ENCODE measurements around the gene NTPCR.

The NTPCR gene

DNA sequence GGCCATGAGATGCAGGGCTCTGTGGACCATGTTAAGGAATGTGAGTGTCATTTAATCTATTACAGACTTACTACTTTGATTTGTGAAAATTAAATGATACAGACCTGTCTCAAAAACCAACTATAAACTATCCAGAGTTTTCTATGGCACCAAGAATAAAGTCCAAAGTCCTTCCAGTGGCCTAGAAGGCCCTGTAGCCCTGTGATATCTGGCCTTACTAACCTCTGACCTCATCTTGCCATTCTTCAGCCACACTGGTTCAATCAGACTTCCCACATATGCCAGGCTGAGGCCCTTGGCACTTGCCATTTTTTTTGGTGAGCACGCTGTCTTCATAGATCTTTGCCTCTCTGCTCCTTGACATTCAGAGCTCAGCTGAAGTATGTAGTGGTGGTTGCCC lies 7.7 kb downstream of the NTPCR start:
- Histone ChIP-seq H3K4me1 (ENCODE audit: control insufficient read depth in 5 of 5, insufficient read depth in 5 of 5, low read length in 5 of 5) (peaks cover 0 to 16% (median 9%) of the 10 kb centered on the region in 5 donors), H3K9ac (ENCODE audit: low read length in 5 of 5) (no peak overlapping the region), H3K36me3 (ENCODE audit: control insufficient read depth in 5 of 5, insufficient read depth in 5 of 5, low read length in 5 of 5) (peaks cover 5 to 23% (median 15%) of the 10 kb centered on the region in 5 donors), H3K27me3 (ENCODE audit: control insufficient read depth in 5 of 5, insufficient read depth in 4 of 5, low read length in 5 of 5) (no peaks in the 10 kb centered on the region), H3K9me3 (ENCODE audit: control insufficient read depth in 5 of 5, low read length in 5 of 5) (peaks cover 0 to 9% (median 6%) of the 10 kb centered on the region in 5 donors), H3K4me3 (ENCODE audit: low read depth in 1 of 5, low read length in 5 of 5) (no peak overlapping the region), H3K27ac (ENCODE audit: low read depth, low read length) (no peak overlapping the region)

DNA sequence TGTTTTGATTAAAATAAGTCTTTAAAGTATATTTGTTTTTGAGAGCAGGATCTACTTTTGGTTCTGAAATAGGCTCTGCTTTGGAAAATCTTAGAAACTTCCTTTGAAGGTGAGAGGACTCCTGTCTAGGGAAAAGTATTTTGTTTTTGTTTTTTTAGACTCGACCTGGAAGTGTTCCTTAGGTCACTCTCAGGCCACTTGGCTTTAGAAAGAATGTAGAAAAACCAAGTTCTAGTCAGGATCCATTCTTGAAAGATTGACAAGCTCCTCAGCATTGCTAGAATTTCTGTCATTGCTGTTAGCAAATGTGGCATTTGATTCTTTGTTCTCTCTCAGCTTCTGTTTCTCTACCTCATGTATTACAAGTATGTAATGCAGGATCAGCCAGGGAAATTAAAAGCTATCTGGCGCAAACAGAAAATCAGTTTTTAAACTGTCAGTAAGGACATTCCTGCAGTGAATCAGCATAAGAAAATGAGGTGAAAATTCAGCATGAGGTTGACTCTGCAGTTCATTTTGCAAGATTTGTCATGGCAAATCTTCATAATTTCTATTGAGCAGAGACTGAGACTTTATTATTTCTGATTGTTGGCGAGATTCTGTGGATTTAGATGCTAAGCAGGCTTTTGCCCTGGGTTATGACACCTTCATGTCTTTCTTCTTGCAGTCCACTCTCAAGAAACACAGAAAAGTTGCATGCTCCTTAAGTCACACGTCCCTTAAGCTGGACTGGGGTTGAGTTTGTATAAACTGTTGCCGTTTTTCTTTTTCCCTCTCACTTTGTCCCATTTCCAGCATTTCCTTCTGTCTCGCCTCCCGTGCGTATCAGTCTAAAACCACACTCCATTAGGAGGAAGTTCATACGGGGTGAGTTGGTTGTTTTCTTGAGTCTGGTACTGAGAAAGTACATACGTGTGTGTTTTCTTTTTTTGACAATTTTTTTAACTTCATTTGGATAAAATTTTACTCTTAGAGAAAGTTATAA lies 12.6 kb downstream of the NTPCR start:
- Histone ChIP-seq H3K36me3 (ENCODE audit: control insufficient read depth in 5 of 5, insufficient read depth in 5 of 5, low read length in 5 of 5) (peaks cover 3 to 15% (median 10%) of the 10 kb centered on the region in 5 donors), H3K9me3 (ENCODE audit: control insufficient read depth in 5 of 5, low read length in 5 of 5) (peaks cover 0 to 6% (median 5%) of the 10 kb centered on the region in 5 donors), H3K27me3 (ENCODE audit: control insufficient read depth in 5 of 5, insufficient read depth in 4 of 5, low read length in 5 of 5) (no peaks in the 10 kb centered on the region), H3K27ac (ENCODE audit: low read depth, low read length) (peak overlapping the region; percentile 85), H3K4me3 (ENCODE audit: low read depth in 1 of 5, low read length in 5 of 5) (peak overlapping the region; percentile 42 to 63 (median 56)), H3K4me1 (ENCODE audit: control insufficient read depth in 5 of 5, insufficient read depth in 5 of 5, low read length in 5 of 5) (peaks cover 2 to 33% (median 31%) of the 10 kb centered on the region in 5 donors), H3K9ac (ENCODE audit: low read length in 5 of 5) (peak overlapping the region; percentile 0 to 70 (median 26))

- H3K27ac ChIP-seq (ENCODE audit: low read depth, low read length), result no peak overlapping the region
- no peaks in the 10 kb centered on the region for H3K9me3 ChIP-seq (ENCODE audit: control insufficient read depth in 5 of 5, low read length in 5 of 5)
- H3K9ac ChIP-seq (ENCODE audit: low read length in 5 of 5), result no peak overlapping the region
- H3K27me3 ChIP-seq (ENCODE audit: control insufficient read depth in 5 of 5, insufficient read depth in 4 of 5, low read length in 5 of 5), result no peaks in the 10 kb centered on the region
- peaks cover 0 to 8% (median 3%) of the 10 kb centered on the region in 5 donors for H3K36me3 ChIP-seq (ENCODE audit: control insufficient read depth in 5 of 5, insufficient read depth in 5 of 5, low read length in 5 of 5)
- H3K4me3 ChIP-seq (ENCODE audit: low read depth in 1 of 5, low read length in 5 of 5), result no peak overlapping the region
- H3K4me1 ChIP-seq (ENCODE audit: control insufficient read depth in 5 of 5, insufficient read depth in 5 of 5, low read length in 5 of 5), result peaks cover 2 to 39% (median 32%) of the 10 kb centered on the region in 5 donors
Measured at GRCh38 chr1:232964601-232965000, 14.2 kb downstream of the NTPCR start.

- H3K9me3 ChIP-seq (ENCODE audit: control insufficient read depth in 5 of 5, low read length in 5 of 5), result no peaks in the 10 kb centered on the region
- no peaks in the 10 kb centered on the region for H3K27me3 ChIP-seq (ENCODE audit: control insufficient read depth in 5 of 5, insufficient read depth in 4 of 5, low read length in 5 of 5)
- H3K4me1 ChIP-seq (ENCODE audit: control insufficient read depth in 5 of 5, insufficient read depth in 5 of 5, low read length in 5 of 5), result peaks cover 2 to 42% (median 32%) of the 10 kb centered on the region in 5 donors
- no peak overlapping the region for H3K27ac ChIP-seq (ENCODE audit: low read depth, low read length)
- H3K4me3 ChIP-seq (ENCODE audit: low read depth in 1 of 5, low read length in 5 of 5), result no peak overlapping the region
- H3K36me3 ChIP-seq (ENCODE audit: control insufficient read depth in 5 of 5, insufficient read depth in 5 of 5, low read length in 5 of 5), result peaks cover 3 to 16% (median 7%) of the 10 kb centered on the region in 5 donors
- H3K9ac ChIP-seq (ENCODE audit: low read length in 5 of 5), result no peak overlapping the region
Measured at GRCh38 chr1:232965124-232965911, 14.9 kb downstream of the NTPCR start.

DNA sequence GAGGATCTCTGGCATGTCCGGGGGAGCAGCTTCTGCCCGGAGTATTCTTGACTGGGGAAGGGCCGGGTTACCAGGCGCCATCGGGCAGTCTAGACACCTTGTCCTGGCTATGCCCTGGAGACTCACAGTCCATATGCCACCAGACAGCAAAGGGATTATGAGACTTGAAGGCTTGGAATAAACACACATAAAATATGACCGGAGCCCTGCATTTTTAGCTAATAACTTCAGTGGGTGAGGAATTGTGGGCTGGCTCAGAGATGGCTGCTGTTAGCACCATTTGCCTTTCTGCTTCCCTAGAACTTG lies 15.5 kb downstream of the NTPCR start:
- Histone ChIP-seq H3K36me3 (ENCODE audit: control insufficient read depth in 5 of 5, insufficient read depth in 5 of 5, low read length in 5 of 5) (peaks cover 3 to 20% (median 10%) of the 10 kb centered on the region in 5 donors), H3K27ac (ENCODE audit: low read depth, low read length) (no peak overlapping the region), H3K4me1 (ENCODE audit: control insufficient read depth in 5 of 5, insufficient read depth in 5 of 5, low read length in 5 of 5) (peaks cover 2 to 42% (median 32%) of the 10 kb centered on the region in 5 donors), H3K9ac (ENCODE audit: low read length in 5 of 5) (no peak overlapping the region), H3K4me3 (ENCODE audit: low read depth in 1 of 5, low read length in 5 of 5) (no peak overlapping the region), H3K27me3 (ENCODE audit: control insufficient read depth in 5 of 5, insufficient read depth in 4 of 5, low read length in 5 of 5) (no peaks in the 10 kb centered on the region), H3K9me3 (ENCODE audit: control insufficient read depth in 5 of 5, low read length in 5 of 5) (no peaks in the 10 kb centered on the region)

- no peaks in the 10 kb centered on the region for H3K27me3 ChIP-seq (ENCODE audit: control insufficient read depth in 5 of 5, insufficient read depth in 4 of 5, low read length in 5 of 5)
- H3K9me3 ChIP-seq (ENCODE audit: control insufficient read depth in 5 of 5, low read length in 5 of 5), result no peaks in the 10 kb centered on the region
- no peak overlapping the region for H3K9ac ChIP-seq (ENCODE audit: low read length in 5 of 5)
- no peak overlapping the region for H3K27ac ChIP-seq (ENCODE audit: low read depth, low read length)
- peaks cover 3 to 24% (median 16%) of the 10 kb centered on the region in 5 donors for H3K36me3 ChIP-seq (ENCODE audit: control insufficient read depth in 5 of 5, insufficient read depth in 5 of 5, low read length in 5 of 5)
- no peak overlapping the region for H3K4me3 ChIP-seq (ENCODE audit: low read depth in 1 of 5, low read length in 5 of 5)
- H3K4me1 ChIP-seq (ENCODE audit: control insufficient read depth in 5 of 5, insufficient read depth in 5 of 5, low read length in 5 of 5), result peaks cover 2 to 42% (median 32%) of the 10 kb centered on the region in 5 donors
Measured at GRCh38 chr1:232966663-232967062, 16.3 kb downstream of the NTPCR start.

- Histone ChIP-seq H3K9ac (ENCODE audit: low read length in 5 of 5) (no peak overlapping the region), H3K4me3 (ENCODE audit: low read depth in 1 of 5, low read length in 5 of 5) (no peak overlapping the region), H3K27ac (ENCODE audit: low read depth, low read length) (no peak overlapping the region), H3K27me3 (ENCODE audit: control insufficient read depth in 5 of 5, insufficient read depth in 4 of 5, low read length in 5 of 5) (no peaks in the 10 kb centered on the region), H3K4me1 (ENCODE audit: control insufficient read depth in 5 of 5, insufficient read depth in 5 of 5, low read length in 5 of 5) (peaks cover under 1 to 30% (median 20%) of the 10 kb centered on the region in 5 donors), H3K9me3 (ENCODE audit: control insufficient read depth in 5 of 5, low read length in 5 of 5) (peaks cover 0 to 5% (median 0%) of the 10 kb centered on the region in 5 donors), H3K36me3 (ENCODE audit: control insufficient read depth in 5 of 5, insufficient read depth in 5 of 5, low read length in 5 of 5) (peaks cover 7 to 34% (median 30%) of the 10 kb centered on the region in 5 donors)
Measured at GRCh38 chr1:232968391-232968790, 18.0 kb downstream of the NTPCR start.

GRCh38 chr1:232968965-232969364 lies 18.6 kb downstream of the NTPCR start:
- Histone ChIP-seq H3K27ac (ENCODE audit: low read depth, low read length) (no peak overlapping the region), H3K4me3 (ENCODE audit: low read depth in 1 of 5, low read length in 5 of 5) (no peak overlapping the region), H3K9me3 (ENCODE audit: control insufficient read depth in 5 of 5, low read length in 5 of 5) (peaks cover under 1 to 6% (median 4%) of the 10 kb centered on the region in 5 donors), H3K27me3 (ENCODE audit: control insufficient read depth in 5 of 5, insufficient read depth in 4 of 5, low read length in 5 of 5) (no peaks in the 10 kb centered on the region), H3K9ac (ENCODE audit: low read length in 5 of 5) (no peak overlapping the region), H3K36me3 (ENCODE audit: control insufficient read depth in 5 of 5, insufficient read depth in 5 of 5, low read length in 5 of 5) (peaks cover 10 to 34% (median 30%) of the 10 kb centered on the region in 5 donors), H3K4me1 (ENCODE audit: control insufficient read depth in 5 of 5, insufficient read depth in 5 of 5, low read length in 5 of 5) (peaks cover 0 to 24% (median 14%) of the 10 kb centered on the region in 5 donors)

- Histone ChIP-seq H3K4me1 (ENCODE audit: control insufficient read depth in 5 of 5, insufficient read depth in 5 of 5, low read length in 5 of 5) (peaks cover 0 to 21% (median 11%) of the 10 kb centered on the region in 5 donors), H3K9ac (ENCODE audit: low read length in 5 of 5) (no peak overlapping the region), H3K27me3 (ENCODE audit: control insufficient read depth in 5 of 5, insufficient read depth in 4 of 5, low read length in 5 of 5) (no peaks in the 10 kb centered on the region), H3K4me3 (ENCODE audit: low read depth in 1 of 5, low read length in 5 of 5) (no peak overlapping the region), H3K27ac (ENCODE audit: low read depth, low read length) (no peak overlapping the region), H3K9me3 (ENCODE audit: control insufficient read depth in 5 of 5, low read length in 5 of 5) (peaks cover 2 to 8% (median 5%) of the 10 kb centered on the region in 5 donors), H3K36me3 (ENCODE audit: control insufficient read depth in 5 of 5, insufficient read depth in 5 of 5, low read length in 5 of 5) (peaks cover 10 to 34% (median 30%) of the 10 kb centered on the region in 5 donors)
Measured at GRCh38 chr1:232969799-232970198, 19.4 kb downstream of the NTPCR start.

Measured in subcutaneous abdominal adipose tissue (tissue), 5 donors.